Brain microvascular endothelial cell (primary cell): Measurements from ENCODE around the gene TOP2B.

Source experiments
- DNase-seq: peaks from one replicate; pipeline ENCODE4 v3.0.0-alpha.2; 2020
- H3K27ac ChIP-seq: fragments of 250-450 bp; sonication (Bioruptor Pico); 2 replicates; pipeline ENCODE4 v1.5.1; 2020; ENCODE audit warnings: mild to moderate bottlenecking, moderate library complexity
- H3K27me3 ChIP-seq: fragments of 250-450 bp; sonication (Bioruptor Pico); replicated peaks from 2 replicates; pipeline ENCODE4 v1.5.1; 2020; ENCODE audit warnings: mild to moderate bottlenecking
- H3K36me3 ChIP-seq: fragments of 250-450 bp; sonication (Bioruptor Pico); replicated peaks from 2 replicates; pipeline ENCODE4 v1.5.1; 2020; ENCODE audit warnings: mild to moderate bottlenecking
- H3K4me3 ChIP-seq: 2 replicates; pipeline ENCODE4 v1.5.1; 2011; ENCODE audit warnings: low read depth, mild to moderate bottlenecking, control low read depth, low read length, moderate library complexity
- in situ Hi-C: cut with HindIII; loops from 2 replicates; pipeline ENCODE4 v1.10.0; 2017; ENCODE audit warnings: low sequenced_read_pairs, low pct_ligation_motif_present
- TF ChIP-seq, protein P1 (sequence below): IDR thresholded peaks from 2 replicates; pipeline ENCODE4 v1.5.1; 2011; ENCODE audit warnings: low read depth, mild to moderate bottlenecking, moderate library complexity, low read length, control low read depth, inconsistent platforms; ENCODE audit errors: missing control alignments

TOP2B gene

GRCh38 chr3:25567806-25568524, 96.7 kb downstream of the TOP2B start:
- TF ChIP-seq, protein P1, sequence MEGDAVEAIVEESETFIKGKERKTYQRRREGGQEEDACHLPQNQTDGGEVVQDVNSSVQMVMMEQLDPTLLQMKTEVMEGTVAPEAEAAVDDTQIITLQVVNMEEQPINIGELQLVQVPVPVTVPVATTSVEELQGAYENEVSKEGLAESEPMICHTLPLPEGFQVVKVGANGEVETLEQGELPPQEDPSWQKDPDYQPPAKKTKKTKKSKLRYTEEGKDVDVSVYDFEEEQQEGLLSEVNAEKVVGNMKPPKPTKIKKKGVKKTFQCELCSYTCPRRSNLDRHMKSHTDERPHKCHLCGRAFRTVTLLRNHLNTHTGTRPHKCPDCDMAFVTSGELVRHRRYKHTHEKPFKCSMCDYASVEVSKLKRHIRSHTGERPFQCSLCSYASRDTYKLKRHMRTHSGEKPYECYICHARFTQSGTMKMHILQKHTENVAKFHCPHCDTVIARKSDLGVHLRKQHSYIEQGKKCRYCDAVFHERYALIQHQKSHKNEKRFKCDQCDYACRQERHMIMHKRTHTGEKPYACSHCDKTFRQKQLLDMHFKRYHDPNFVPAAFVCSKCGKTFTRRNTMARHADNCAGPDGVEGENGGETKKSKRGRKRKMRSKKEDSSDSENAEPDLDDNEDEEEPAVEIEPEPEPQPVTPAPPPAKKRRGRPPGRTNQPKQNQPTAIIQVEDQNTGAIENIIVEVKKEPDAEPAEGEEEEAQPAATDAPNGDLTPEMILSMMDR = no peak
- Histone ChIP-seq H3K27me3 (no peaks in the 10 kb centered on the region), H3K4me3 (no peak overlapping the region), H3K27ac (peak overlapping the region; percentile 34), H3K36me3 (peaks cover 34% of the 10 kb centered on the region)
- in situ Hi-C loops = no loop called here
- DNase-seq = no peak

GRCh38 chr3:25567388-25567787, 97.3 kb downstream of the TOP2B start:
- no peaks in the 10 kb centered on the region for H3K27me3 ChIP-seq
- TF ChIP-seq, protein P1 = no peak
- peak; percentile 56 for DNase-seq
- H3K27ac ChIP-seq = peak overlapping the region; percentile 34
- peaks cover 34% of the 10 kb centered on the region for H3K36me3 ChIP-seq
- H3K4me3 ChIP-seq = no peak overlapping the region
- in situ Hi-C loops = no loop called here

- no peak overlapping the region for H3K27ac ChIP-seq
- no peak for DNase-seq
- H3K4me3 ChIP-seq = no peak overlapping the region
- TF ChIP-seq, protein P1 = peak; percentile 54
- no peaks in the 10 kb centered on the region for H3K27me3 ChIP-seq
- H3K36me3 ChIP-seq = peaks cover 29% of the 10 kb centered on the region
- in situ Hi-C loops = no loop called here
Measured at GRCh38 chr3:25566358-25566920, 98.3 kb downstream of the TOP2B start.

DNA sequence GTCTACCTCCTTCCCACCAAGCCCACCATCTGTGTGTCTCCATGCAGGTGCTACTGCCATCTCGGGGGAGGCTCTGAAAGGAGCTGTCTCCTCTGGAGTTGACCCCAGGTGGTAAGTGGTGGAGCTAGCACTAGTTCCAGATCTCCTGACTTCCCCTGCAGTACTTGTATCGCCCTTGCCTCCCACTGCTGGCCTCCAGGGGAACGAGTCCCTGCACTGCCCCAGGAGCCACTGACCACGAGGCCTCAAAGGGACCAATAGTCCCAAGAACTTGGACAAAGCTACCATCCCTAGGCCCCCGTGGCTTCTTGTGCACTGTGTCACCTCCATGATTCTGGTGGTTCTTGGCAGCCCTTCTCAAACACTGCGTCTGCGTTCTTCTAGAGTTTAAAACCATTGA, 98.9 kb downstream of the TOP2B start:
- in situ Hi-C loops = no loop called here
- no peak for DNase-seq
- Histone ChIP-seq H3K4me3 (no peak overlapping the region), H3K36me3 (peaks cover 24% of the 10 kb centered on the region), H3K27me3 (no peaks in the 10 kb centered on the region), H3K27ac (no peak overlapping the region)
- TF ChIP-seq, protein P1 = no peak

DNA sequence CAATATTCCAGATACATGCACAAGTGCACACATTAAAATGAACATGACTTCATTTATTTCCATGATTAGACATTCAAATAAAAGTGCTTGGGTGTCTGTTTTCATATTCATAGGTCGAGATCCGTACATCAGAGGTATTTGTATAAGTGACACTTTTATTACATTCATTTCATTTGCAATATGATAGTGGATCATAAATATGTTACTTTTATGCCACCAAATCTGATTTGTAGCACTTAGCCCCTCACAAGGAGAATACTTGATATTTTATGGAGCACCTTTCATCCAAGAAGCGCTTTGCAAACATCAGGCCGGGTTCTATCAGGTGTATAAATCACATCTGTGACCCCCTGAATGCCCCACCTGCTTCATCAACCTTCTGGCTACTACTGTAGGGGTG, 100.6 kb downstream of the TOP2B start:
- TF ChIP-seq, protein P1 = no peak

GRCh38 chr3:25563601-25564000, 101.1 kb downstream of the TOP2B start:
- Histone ChIP-seq H3K27ac (peak overlapping the region; percentile 12), H3K27me3 (no peaks in the 10 kb centered on the region), H3K4me3 (no peak overlapping the region), H3K36me3 (peaks cover 14% of the 10 kb centered on the region)
- TF ChIP-seq, protein P1 = no peak
- DNase-seq = no peak
- in situ Hi-C loops = no loop called here

More for the DNA sequence above, 100.6 kb downstream of the TOP2B start:
- in situ Hi-C loops = no loop called here
- Histone ChIP-seq H3K4me3 (no peak overlapping the region), H3K27ac (no peak overlapping the region), H3K36me3 (peaks cover 14% of the 10 kb centered on the region), H3K27me3 (no peaks in the 10 kb centered on the region)
- DNase-seq = no peak
